Suprapubic skin (tissue), 3 donors: ENCODE results near the gene MIER2.

Experiments used
- CTCF ChIP-seq, 2 donors: fragments of 200-600 bp in 1 of 2; fragments of 450-650 bp in 1 of 2; sonication (generic) in 1 of 2; IDR thresholded peaks; one replicate each; pipeline ENCODE4 v1.5.1; 2016 to 2019; ENCODE audit warnings: antibody characterized with exemption in 2 of 2, mild to moderate bottlenecking in 1 of 2, moderate library complexity in 1 of 2
- POLR2AphosphoS5 ChIP-seq, 3 donors: sonication (generic); formaldehyde crosslinking; IDR thresholded peaks; one replicate each; pipeline ENCODE4 v1.6.1; 2017; ENCODE audit warnings: antibody characterized with exemption in 3 of 3

- no peak for TF ChIP-seq POLR2AphosphoS5 (IDR thresholded peaks at IDR 0.05)
- TF ChIP-seq CTCF (IDR thresholded peaks at IDR 0.05): no peak
These were observed 1.1 kb downstream of the MIER2 start for GRCh38 chr19:343451-343931.
